ENCODE data around the gene CHST15.

CHST15 gene

GRCh38 chr10:124017729-124018128 lies 75.7 kb downstream of the CHST15 start:
- H3K27ac ChIP-seq = no peak overlapping the region
- no peak overlapping the region for H3K4me3 ChIP-seq
- TF ChIP-seq CTCF (IDR thresholded peaks at IDR 0.05) = no peak
- no peaks in the 10 kb centered on the region for H3K4me1 ChIP-seq
- intact Hi-C loops (cut with DNase I; ENCODE audit: low total_unique reads) = no loop called here
- H3K36me3 ChIP-seq = peaks cover 0 to 80% (median 22%) of the 10 kb centered on the region in 3 donors
- DNase-seq = no peak
- H3K27me3 ChIP-seq = no peaks in the 10 kb centered on the region
- H3K9me3 ChIP-seq = no peaks in the 10 kb centered on the region

GRCh38 chr10:124016804-124017375 lies 76.5 kb downstream of the CHST15 start:
- H3K9me3 ChIP-seq = no peaks in the 10 kb centered on the region
- no peak for DNase-seq
- no peak overlapping the region for H3K4me3 ChIP-seq
- H3K36me3 ChIP-seq = peaks cover 0 to 88% (median 22%) of the 10 kb centered on the region in 3 donors
- TF ChIP-seq CTCF (IDR thresholded peaks at IDR 0.05) = no peak
- H3K27me3 ChIP-seq = no peaks in the 10 kb centered on the region
- no peak overlapping the region for H3K27ac ChIP-seq
- intact Hi-C loops (cut with DNase I; ENCODE audit: low total_unique reads) = no loop called here
- no peaks in the 10 kb centered on the region for H3K4me1 ChIP-seq

GRCh38 chr10:124015991-124016390 lies 77.4 kb downstream of the CHST15 start:
- Histone ChIP-seq H3K27me3 (no peaks in the 10 kb centered on the region), H3K9me3 (no peaks in the 10 kb centered on the region), H3K4me1 (no peaks in the 10 kb centered on the region), H3K36me3 (peaks cover 0 to 90% (median 22%) of the 10 kb centered on the region in 3 donors), H3K27ac (no peak overlapping the region), H3K4me3 (no peak overlapping the region)
- DNase-seq = no peak
- intact Hi-C loops (cut with DNase I; ENCODE audit: low total_unique reads) = no loop called here
- TF ChIP-seq CTCF (IDR thresholded peaks at IDR 0.05) = no peak

- TF ChIP-seq CTCF (IDR thresholded peaks at IDR 0.05) = no peak
- intact Hi-C loops (cut with DNase I; ENCODE audit: low total_unique reads) = no loop called here
- no peak overlapping the region for H3K4me3 ChIP-seq
- no peaks in the 10 kb centered on the region for H3K27me3 ChIP-seq
- H3K9me3 ChIP-seq = no peaks in the 10 kb centered on the region
- DNase-seq = no peak
- no peak overlapping the region for H3K27ac ChIP-seq
- H3K36me3 ChIP-seq = peaks cover 5 to 90% (median 15%) of the 10 kb centered on the region in 3 donors
- no peaks in the 10 kb centered on the region for H3K4me1 ChIP-seq
These were observed 78.8 kb downstream of the CHST15 start for GRCh38 chr10:124014416-124015154.

- no peak for DNase-seq
- Histone ChIP-seq H3K27me3 (no peaks in the 10 kb centered on the region), H3K27ac (no peak overlapping the region), H3K9me3 (no peaks in the 10 kb centered on the region), H3K36me3 (peaks cover 12 to 90% (median 20%) of the 10 kb centered on the region in 3 donors), H3K4me3 (no peak overlapping the region), H3K4me1 (no peaks in the 10 kb centered on the region)
- intact Hi-C loops (cut with DNase I; ENCODE audit: low total_unique reads) = no loop called here
- TF ChIP-seq CTCF (IDR thresholded peaks at IDR 0.05) = no peak
These were observed 79.5 kb downstream of the CHST15 start for GRCh38 chr10:124013916-124014315.
